ENCODE results near the gene FBXO4.
A peak's percentile ranks its signal among the peaks of the same experiment; 100 is the strongest.
"Not testable (repeated sequence)": the region's sequence is repeated elsewhere in the genome, so short reads cannot be mapped to it uniquely, and the experiment has no call there.

FBXO4 gene

GRCh38 chr5:41924526-41924871 lies 582 bp upstream of the FBXO4 start:
- TF ChIP-seq, protein P1, sequence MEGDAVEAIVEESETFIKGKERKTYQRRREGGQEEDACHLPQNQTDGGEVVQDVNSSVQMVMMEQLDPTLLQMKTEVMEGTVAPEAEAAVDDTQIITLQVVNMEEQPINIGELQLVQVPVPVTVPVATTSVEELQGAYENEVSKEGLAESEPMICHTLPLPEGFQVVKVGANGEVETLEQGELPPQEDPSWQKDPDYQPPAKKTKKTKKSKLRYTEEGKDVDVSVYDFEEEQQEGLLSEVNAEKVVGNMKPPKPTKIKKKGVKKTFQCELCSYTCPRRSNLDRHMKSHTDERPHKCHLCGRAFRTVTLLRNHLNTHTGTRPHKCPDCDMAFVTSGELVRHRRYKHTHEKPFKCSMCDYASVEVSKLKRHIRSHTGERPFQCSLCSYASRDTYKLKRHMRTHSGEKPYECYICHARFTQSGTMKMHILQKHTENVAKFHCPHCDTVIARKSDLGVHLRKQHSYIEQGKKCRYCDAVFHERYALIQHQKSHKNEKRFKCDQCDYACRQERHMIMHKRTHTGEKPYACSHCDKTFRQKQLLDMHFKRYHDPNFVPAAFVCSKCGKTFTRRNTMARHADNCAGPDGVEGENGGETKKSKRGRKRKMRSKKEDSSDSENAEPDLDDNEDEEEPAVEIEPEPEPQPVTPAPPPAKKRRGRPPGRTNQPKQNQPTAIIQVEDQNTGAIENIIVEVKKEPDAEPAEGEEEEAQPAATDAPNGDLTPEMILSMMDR (conservative IDR thresholded peaks at IDR 0.05; ENCODE audit: low read length) = no peak
- DNase-seq (ENCODE audit: low read depth) = peak; percentile 8
- H3K4me3 ChIP-seq (ENCODE audit: low read length) = peak overlapping the region; percentile 71

- TF ChIP-seq, protein P1 (conservative IDR thresholded peaks at IDR 0.05; ENCODE audit: low read length) = no peak
- peak; percentile 33 for DNase-seq (ENCODE audit: low read depth)
- H3K4me3 ChIP-seq (ENCODE audit: low read length) = peak overlapping the region; percentile 71
Observed at GRCh38 chr5:41925555-41925951, 472 bp downstream of the FBXO4 start.

GRCh38 chr5:41927604-41928003 lies 2.5 kb downstream of the FBXO4 start:
- no peak overlapping the region for H3K4me3 ChIP-seq (ENCODE audit: low read length)
- no peak for DNase-seq (ENCODE audit: low read depth)
- TF ChIP-seq, protein P1 (conservative IDR thresholded peaks at IDR 0.05; ENCODE audit: low read length) = no peak

DNA sequence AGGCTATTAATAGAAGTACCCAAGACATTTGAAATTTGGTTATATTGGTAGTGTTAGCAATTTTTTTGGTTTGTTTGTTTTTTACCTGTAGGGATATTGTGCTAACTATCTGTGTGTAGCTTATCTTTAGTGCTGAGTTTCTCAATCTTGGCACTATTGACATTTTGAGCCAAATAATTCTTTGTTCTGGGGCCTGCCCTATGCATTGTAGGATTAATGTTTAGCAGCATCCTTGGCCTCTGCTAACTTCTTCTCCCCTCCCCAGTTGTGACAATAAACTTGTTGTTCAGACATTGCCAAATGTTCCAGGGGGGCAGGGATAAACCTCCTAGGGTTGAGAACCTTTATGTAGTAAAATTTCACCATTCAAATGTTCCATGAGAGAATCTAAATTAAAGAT lies 4.0 kb downstream of the FBXO4 start:
- no peak for DNase-seq (ENCODE audit: low read depth)
- no peak overlapping the region for H3K4me3 ChIP-seq (ENCODE audit: low read length)
- TF ChIP-seq, protein P1 (conservative IDR thresholded peaks at IDR 0.05; ENCODE audit: low read length) = no peak

GRCh38 chr5:41932770-41933169 lies 7.7 kb downstream of the FBXO4 start:
- DNase-seq (ENCODE audit: low read depth) = no peak
- TF ChIP-seq, protein P1 (conservative IDR thresholded peaks at IDR 0.05; ENCODE audit: low read length) = no peak
- no peak overlapping the region for H3K4me3 ChIP-seq (ENCODE audit: low read length)

DNA sequence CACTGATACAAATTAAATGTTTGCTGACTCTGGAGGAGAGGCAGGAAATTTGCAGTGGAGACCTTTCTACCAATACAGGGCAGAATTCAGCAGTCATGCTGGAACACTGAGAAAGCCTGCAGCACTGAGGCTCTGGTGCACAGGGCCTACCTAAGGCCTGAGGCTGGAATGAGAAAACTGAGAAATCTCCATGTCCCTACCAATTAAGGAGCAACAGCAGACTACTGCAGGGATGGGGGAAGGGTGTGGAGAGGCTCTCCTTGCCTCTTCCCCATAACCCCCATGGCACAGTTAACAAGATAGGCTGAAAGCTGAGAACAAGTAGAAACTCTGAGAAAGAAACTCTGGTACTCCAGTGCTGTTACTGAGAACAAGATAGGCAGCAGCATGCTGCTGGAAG lies 10.5 kb downstream of the FBXO4 start:
- TF ChIP-seq, protein P1 (conservative IDR thresholded peaks at IDR 0.05; ENCODE audit: low read length) = no peak
- DNase-seq (ENCODE audit: low read depth) = no peak
- no peak overlapping the region for H3K4me3 ChIP-seq (ENCODE audit: low read length)

- H3K4me3 ChIP-seq (ENCODE audit: low read length) = no peak overlapping the region
- TF ChIP-seq, protein P1 (conservative IDR thresholded peaks at IDR 0.05; ENCODE audit: low read length) = no peak
- DNase-seq (ENCODE audit: low read depth) = peak; percentile 2
Observed at GRCh38 chr5:41940641-41941040, 15.6 kb downstream of the FBXO4 start.

- DNase-seq (ENCODE audit: low read depth); H3K4me3 ChIP-seq (ENCODE audit: low read length): not testable (repeated sequence)
Observed at GRCh38 chr5:41945332-41945955, 20.4 kb downstream of the FBXO4 start.

All from AG10803 (cell line).